ENCODE measurements around the gene TESK1. TPM values are rescaled to one million over a fixed set of nuclear protein-coding genes. Genes with fewer than 3 reads are reported as not detected.
"Not testable (repeated sequence)": the region's sequence is repeated elsewhere in the genome, so short reads cannot be mapped to it uniquely, and the experiment has no call there.

TESK1 gene
- total RNA-seq, 4 donors from 2014 or later: 21.5 to 85.1 (median 50.7) TPM

DNA sequence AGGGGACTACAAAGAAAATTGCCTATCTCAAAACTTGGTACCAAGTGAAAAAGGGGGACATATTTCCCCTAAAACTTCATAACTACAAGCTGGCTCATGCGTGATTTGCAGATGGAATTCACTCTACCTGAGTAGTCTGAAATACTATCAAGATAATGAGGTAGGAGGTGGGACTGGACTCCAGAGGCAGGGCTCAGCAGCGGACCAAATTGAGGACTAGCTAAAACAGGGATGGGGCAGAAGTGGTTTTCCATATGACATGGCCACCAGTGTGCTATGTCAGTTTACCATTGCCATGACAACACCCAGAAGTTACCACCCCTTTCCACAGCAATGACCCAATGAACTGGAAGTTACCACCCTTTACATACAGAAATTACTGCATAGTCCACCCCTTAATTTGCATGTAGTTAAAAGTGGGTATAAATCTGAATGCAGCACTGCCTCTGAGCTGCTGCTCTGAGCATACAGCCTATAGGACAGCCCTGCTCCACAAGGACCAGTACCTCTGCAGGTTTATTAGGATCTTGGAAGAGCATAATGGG is 30.4 kb upstream of the TESK1 start:
- H3K27ac ChIP-seq: no peak overlapping the region
- TF ChIP-seq, protein P1, sequence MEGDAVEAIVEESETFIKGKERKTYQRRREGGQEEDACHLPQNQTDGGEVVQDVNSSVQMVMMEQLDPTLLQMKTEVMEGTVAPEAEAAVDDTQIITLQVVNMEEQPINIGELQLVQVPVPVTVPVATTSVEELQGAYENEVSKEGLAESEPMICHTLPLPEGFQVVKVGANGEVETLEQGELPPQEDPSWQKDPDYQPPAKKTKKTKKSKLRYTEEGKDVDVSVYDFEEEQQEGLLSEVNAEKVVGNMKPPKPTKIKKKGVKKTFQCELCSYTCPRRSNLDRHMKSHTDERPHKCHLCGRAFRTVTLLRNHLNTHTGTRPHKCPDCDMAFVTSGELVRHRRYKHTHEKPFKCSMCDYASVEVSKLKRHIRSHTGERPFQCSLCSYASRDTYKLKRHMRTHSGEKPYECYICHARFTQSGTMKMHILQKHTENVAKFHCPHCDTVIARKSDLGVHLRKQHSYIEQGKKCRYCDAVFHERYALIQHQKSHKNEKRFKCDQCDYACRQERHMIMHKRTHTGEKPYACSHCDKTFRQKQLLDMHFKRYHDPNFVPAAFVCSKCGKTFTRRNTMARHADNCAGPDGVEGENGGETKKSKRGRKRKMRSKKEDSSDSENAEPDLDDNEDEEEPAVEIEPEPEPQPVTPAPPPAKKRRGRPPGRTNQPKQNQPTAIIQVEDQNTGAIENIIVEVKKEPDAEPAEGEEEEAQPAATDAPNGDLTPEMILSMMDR (IDR thresholded peaks at IDR 0.05): no peak
- TF ChIP-seq POLR2A (IDR thresholded peaks at IDR 0.05): no peak
- DNase-seq: no peak
- peaks cover 0 to 1% (median 0%) of the 10 kb centered on the region in 4 donors for H3K9me3 ChIP-seq
- H3K4me1 ChIP-seq: peaks cover 0 to 4% (median 0%) of the 10 kb centered on the region in 4 donors
- no peaks in the 10 kb centered on the region for H3K27me3 ChIP-seq
- no peak overlapping the region for H3K4me3 ChIP-seq
- no peaks in the 10 kb centered on the region for H3K36me3 ChIP-seq

DNA sequence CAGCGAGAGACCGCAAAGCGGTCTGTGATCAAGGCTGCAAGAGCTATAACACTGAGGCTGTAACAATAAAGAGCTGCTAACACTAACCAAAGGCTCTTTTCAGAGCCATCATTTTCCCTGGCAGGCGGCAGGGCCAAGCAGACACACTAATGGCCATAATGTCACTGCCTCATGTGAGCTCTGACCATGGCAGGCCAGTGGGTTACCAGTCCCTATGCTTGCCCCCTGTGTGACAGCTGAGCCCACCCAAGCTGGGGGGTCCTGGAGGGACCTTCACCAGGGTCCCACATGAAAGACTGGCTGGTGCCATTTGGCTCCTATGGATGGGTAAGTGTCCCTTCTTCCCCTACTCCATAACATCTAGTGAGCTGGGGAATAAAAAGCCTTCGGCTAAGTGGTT is 29.6 kb upstream of the TESK1 start:
- Histone ChIP-seq H3K4me1 (peaks cover 0 to 2% (median 0%) of the 10 kb centered on the region in 4 donors), H3K9me3 (peaks cover 0 to 10% (median 3%) of the 10 kb centered on the region in 4 donors), H3K36me3 (no peaks in the 10 kb centered on the region), H3K4me3 (no peak overlapping the region), H3K27ac (no peak overlapping the region), H3K27me3 (no peaks in the 10 kb centered on the region)
- TF ChIP-seq, protein P1 (IDR thresholded peaks at IDR 0.05): no peak
- TF ChIP-seq POLR2A (IDR thresholded peaks at IDR 0.05): no peak
- no peak for DNase-seq

DNA sequence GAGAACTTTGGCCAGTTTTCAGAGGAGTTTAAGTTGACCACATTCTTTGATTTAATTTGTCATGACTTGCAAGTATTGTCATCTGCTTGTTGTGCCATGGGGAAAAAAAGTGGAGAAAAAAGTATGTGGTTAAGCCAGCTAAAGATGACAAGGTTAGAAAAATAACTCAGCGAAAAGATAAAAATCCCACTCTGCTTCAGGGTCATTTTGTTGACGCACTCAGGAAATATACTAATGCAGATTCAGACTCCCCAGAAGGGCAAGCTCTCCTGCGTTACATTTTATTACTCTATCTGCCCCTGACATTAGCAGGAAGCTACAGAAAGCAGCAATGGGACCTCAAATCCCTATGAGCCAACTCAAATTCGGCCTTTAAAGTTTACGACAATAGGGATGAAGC is 27.6 kb upstream of the TESK1 start:
- H3K4me1 ChIP-seq: no peaks in the 10 kb centered on the region
- TF ChIP-seq, protein P1 (IDR thresholded peaks at IDR 0.05): no peak
- TF ChIP-seq POLR2A (IDR thresholded peaks at IDR 0.05): no peak
- DNase-seq: no peak
- H3K4me3 ChIP-seq: no peak overlapping the region
- H3K27me3 ChIP-seq: no peaks in the 10 kb centered on the region
- peaks cover 0 to 14% (median 3%) of the 10 kb centered on the region in 4 donors for H3K9me3 ChIP-seq
- no peaks in the 10 kb centered on the region for H3K36me3 ChIP-seq
- no peak overlapping the region for H3K27ac ChIP-seq

DNA sequence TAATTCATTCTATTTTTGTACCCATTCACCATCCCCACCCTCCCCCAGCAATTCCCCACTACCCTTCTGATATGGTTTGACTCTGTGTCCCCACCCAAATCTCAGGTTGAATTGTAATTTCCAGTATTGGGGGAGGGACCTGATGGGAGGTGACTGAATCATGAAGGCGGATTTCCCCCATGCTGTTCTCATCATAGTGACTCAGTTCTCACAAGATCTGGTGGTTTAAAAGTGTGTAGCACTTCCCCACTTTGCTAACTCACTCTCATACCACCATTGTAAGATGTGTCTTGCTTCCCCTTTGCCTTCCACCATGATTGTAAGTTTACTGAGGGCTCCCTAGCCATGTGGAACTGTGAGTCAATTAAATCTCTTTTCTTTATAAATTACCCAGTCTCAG is 25.9 kb upstream of the TESK1 start:
- no peaks in the 10 kb centered on the region for H3K36me3 ChIP-seq
- no peak overlapping the region for H3K27ac ChIP-seq
- no peak for DNase-seq
- H3K4me1 ChIP-seq: no peaks in the 10 kb centered on the region
- no peaks in the 10 kb centered on the region for H3K27me3 ChIP-seq
- peaks cover 0 to 14% (median 3%) of the 10 kb centered on the region in 4 donors for H3K9me3 ChIP-seq
- H3K4me3 ChIP-seq: no peak overlapping the region
- TF ChIP-seq POLR2A (IDR thresholded peaks at IDR 0.05): no peak
- TF ChIP-seq, protein P1 (IDR thresholded peaks at IDR 0.05): no peak

DNA sequence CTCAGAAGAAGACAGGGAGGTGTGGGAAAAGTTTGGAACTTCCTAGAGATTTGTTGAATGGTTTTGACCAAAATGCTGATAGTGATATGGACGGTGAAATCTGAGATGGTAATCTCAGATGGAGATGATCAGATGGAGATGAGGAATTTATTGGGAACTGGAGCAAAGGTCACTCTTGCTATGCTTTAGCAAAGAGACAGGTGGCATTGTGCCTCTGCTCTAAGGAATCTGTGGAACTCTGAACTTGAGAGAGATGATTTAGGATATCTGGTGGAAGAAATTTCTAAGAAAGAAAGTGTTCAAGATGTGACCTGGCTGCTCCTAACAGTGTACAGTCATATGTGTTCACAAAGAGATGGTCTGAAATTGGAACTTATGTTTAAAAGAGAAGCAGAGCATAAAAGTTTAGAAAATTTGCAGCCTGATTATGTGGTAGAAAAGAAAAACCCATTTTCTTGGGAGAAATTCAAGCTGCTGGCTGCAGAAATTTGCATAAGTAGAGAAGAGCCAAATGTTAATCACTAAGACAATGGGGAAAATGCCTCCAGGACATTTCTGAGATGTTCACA is 25.3 kb upstream of the TESK1 start:
- not testable (repeated sequence) for H3K27ac ChIP-seq, H3K4me3 ChIP-seq, H3K36me3 ChIP-seq, H3K27me3 ChIP-seq, H3K4me1 ChIP-seq, DNase-seq
- H3K9me3 ChIP-seq: peaks cover 0 to 14% (median 3%) of the 10 kb centered on the region in 4 donors
- TF ChIP-seq, protein P1 (IDR thresholded peaks at IDR 0.05): peak in 3 of 6 experiments; percentile 8 to 28 (median 22)

DNA sequence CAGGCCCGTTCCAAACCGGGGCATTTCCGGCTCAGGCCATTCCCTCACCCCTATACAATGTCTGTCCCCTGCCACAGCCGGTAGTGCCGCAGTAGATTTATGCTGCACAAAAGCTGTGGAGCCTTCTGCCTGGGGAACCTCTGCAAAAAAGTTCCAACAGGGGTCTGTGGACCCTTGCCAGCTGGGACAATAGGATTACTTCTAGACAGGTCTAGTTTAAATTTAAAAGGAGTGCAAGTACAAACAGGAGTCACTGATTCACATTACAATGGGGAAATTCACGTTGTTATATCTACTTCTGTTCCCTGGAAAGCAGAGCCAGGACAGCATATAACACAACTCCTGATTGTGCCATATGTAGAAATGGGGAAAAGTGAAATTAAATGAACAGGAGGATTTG is 21.5 kb upstream of the TESK1 start:
- DNase-seq, H3K4me1 ChIP-seq, H3K36me3 ChIP-seq, H3K4me3 ChIP-seq, H3K27ac ChIP-seq, H3K27me3 ChIP-seq: not testable (repeated sequence)
- H3K9me3 ChIP-seq: peaks cover 0 to 14% (median 3%) of the 10 kb centered on the region in 4 donors

DNA sequence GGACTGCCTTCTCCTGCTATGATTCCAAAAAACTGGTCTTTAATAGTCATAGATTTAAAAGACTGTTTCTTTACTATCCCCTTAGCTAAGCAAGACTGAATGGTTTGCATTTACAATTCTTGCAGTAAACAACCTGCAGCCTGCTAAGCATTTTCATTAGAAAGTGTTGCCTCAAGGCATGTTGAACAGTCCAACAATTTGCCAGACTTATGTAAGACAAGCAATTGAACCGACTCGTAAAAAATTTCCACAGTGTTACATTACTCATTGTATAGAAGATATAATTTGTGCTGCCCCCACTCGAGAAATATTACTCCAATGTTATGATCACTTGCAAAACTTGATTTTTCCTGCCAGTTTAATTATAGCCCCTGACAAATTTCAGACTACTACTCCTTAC is 20.4 kb upstream of the TESK1 start:
- H3K4me1 ChIP-seq, H3K4me3 ChIP-seq, DNase-seq, H3K27ac ChIP-seq, H3K36me3 ChIP-seq, H3K27me3 ChIP-seq: not testable (repeated sequence)
- H3K9me3 ChIP-seq: peaks cover 0 to 13% (median 3%) of the 10 kb centered on the region in 4 donors

DNA sequence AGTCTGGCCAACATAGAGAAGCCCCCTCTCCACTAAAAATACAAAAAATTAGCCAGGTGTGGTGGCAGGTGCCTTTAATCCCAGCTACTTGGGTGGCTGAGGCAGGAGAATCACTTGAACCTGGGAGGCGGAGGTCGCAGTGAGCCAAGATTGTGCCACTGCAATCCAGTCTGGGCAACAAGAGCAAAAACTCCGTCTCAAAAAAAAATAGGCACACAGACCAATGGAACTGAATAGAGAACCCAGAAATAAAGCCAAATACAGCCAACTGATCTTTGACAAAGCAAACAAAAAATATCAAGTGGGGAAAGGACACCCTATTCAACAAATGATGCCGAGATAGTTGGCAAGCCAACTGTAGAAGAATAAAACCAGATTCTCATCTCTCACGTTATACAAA is 16.6 kb upstream of the TESK1 start:
- not testable (repeated sequence) for H3K27ac ChIP-seq, H3K4me1 ChIP-seq, H3K36me3 ChIP-seq, DNase-seq, H3K4me3 ChIP-seq, H3K9me3 ChIP-seq, H3K27me3 ChIP-seq

Measured in Peyer's patch (tissue), 4 donors.